Measurements from ENCODE around the gene ACYP2.

Gene ACYP2

GRCh38 chr2:54330162-54330925, 214.9 kb downstream of the ACYP2 start:
- Histone ChIP-seq H3K9ac (ENCODE audit: low read length) (peak overlapping the region; percentile 58), H4K20me1 (ENCODE audit: low read depth, low read length) (no peaks in the 10 kb centered on the region), H3K27me3 (ENCODE audit: low read length) (no peaks in the 10 kb centered on the region), H3F3A (ENCODE audit: insufficient read depth) (no peaks in the 10 kb centered on the region), H3K9me3 (ENCODE audit: insufficient read depth, low read length) (no peaks in the 10 kb centered on the region), H3K27ac (ENCODE audit: low read depth, low read length) (no peak overlapping the region), H3K4me3 (ENCODE audit: insufficient read depth, low read length, poor library complexity, severe bottlenecking) (peak overlapping the region; percentile 55), H3K36me3 (ENCODE audit: low read length) (no peaks in the 10 kb centered on the region), H3K79me2 (ENCODE audit: insufficient read depth, low read length) (no peaks in the 10 kb centered on the region), H3K9me2 (replicated peaks; ENCODE audit: insufficient read depth, low read length) (no peaks in the 10 kb centered on the region), H3K4me2 (ENCODE audit: low read depth, low read length, poor library complexity, severe bottlenecking) (peak overlapping the region; percentile 81), H2AFZ (ENCODE audit: low read depth, low read length, severe bottlenecking) (peak overlapping the region; percentile 92)
- no peak for TF ChIP-seq CTCF (IDR thresholded peaks at IDR 0.05; ENCODE audit: insufficient read depth, low read length, poor library complexity, severe bottlenecking)
- TF ChIP-seq EZH2phosphoT487 (conservative IDR thresholded peaks at IDR 0.05; ENCODE audit: low read length), result no peak

- Histone ChIP-seq H3K9ac (ENCODE audit: low read length) (peak overlapping the region; percentile 58; the same call in 1 of the 2 replicates), H3K27ac (ENCODE audit: low read depth, low read length) (no peak overlapping the region)
These were observed 215.8 kb downstream of the ACYP2 start for GRCh38 chr2:54330926-54331835.

GRCh38 chr2:54332386-54332785, 217.0 kb downstream of the ACYP2 start:
- no peaks in the 10 kb centered on the region for H3F3A ChIP-seq (ENCODE audit: insufficient read depth)
- H3K9me2 ChIP-seq (replicated peaks; ENCODE audit: insufficient read depth, low read length), result no peaks in the 10 kb centered on the region
- H3K4me2 ChIP-seq (ENCODE audit: low read depth, low read length, poor library complexity, severe bottlenecking), result no peak overlapping the region
- no peak overlapping the region for H3K9ac ChIP-seq (ENCODE audit: low read length)
- H3K4me3 ChIP-seq (ENCODE audit: insufficient read depth, low read length, poor library complexity, severe bottlenecking), result no peak overlapping the region
- no peaks in the 10 kb centered on the region for H3K36me3 ChIP-seq (ENCODE audit: low read length)
- no peaks in the 10 kb centered on the region for H3K79me2 ChIP-seq (ENCODE audit: insufficient read depth, low read length)
- no peak overlapping the region for H2AFZ ChIP-seq (ENCODE audit: low read depth, low read length, severe bottlenecking)
- H4K20me1 ChIP-seq (ENCODE audit: low read depth, low read length), result no peaks in the 10 kb centered on the region
- no peaks in the 10 kb centered on the region for H3K9me3 ChIP-seq (ENCODE audit: insufficient read depth, low read length)
- no peaks in the 10 kb centered on the region for H3K27me3 ChIP-seq (ENCODE audit: low read length)
- TF ChIP-seq CTCF (IDR thresholded peaks at IDR 0.05; ENCODE audit: insufficient read depth, low read length, poor library complexity, severe bottlenecking) (no peak), EZH2phosphoT487 (conservative IDR thresholded peaks at IDR 0.05; ENCODE audit: low read length) (no peak)
- H3K27ac ChIP-seq (ENCODE audit: low read depth, low read length), result no peak overlapping the region

More at GRCh38 chr2:54330926-54331835, 215.8 kb downstream of the ACYP2 start:
- Histone ChIP-seq H3K4me2 (ENCODE audit: low read depth, low read length, poor library complexity, severe bottlenecking) (peak overlapping the region; percentile 81), H3K36me3 (ENCODE audit: low read length) (no peaks in the 10 kb centered on the region), H3K27me3 (ENCODE audit: low read length) (no peaks in the 10 kb centered on the region), H3K9me2 (replicated peaks; ENCODE audit: insufficient read depth, low read length) (no peaks in the 10 kb centered on the region), H3F3A (ENCODE audit: insufficient read depth) (no peaks in the 10 kb centered on the region), H4K20me1 (ENCODE audit: low read depth, low read length) (no peaks in the 10 kb centered on the region), H3K79me2 (ENCODE audit: insufficient read depth, low read length) (no peaks in the 10 kb centered on the region), H3K4me3 (ENCODE audit: insufficient read depth, low read length, poor library complexity, severe bottlenecking) (peak overlapping the region; percentile 55), H2AFZ (ENCODE audit: low read depth, low read length, severe bottlenecking) (peak overlapping the region; percentile 92), H3K9me3 (ENCODE audit: insufficient read depth, low read length) (no peaks in the 10 kb centered on the region)
- TF ChIP-seq EZH2phosphoT487 (conservative IDR thresholded peaks at IDR 0.05; ENCODE audit: low read length), result no peak
- TF ChIP-seq CTCF (IDR thresholded peaks at IDR 0.05; ENCODE audit: insufficient read depth, low read length, poor library complexity, severe bottlenecking), result no peak
